BE2C (cell line): ENCODE results near the gene DAD1.

Source experiments
- DNase-seq: peaks from one replicate; pipeline ENCODE4 v3.0.0-alpha.2; 2020
- H3K27me3 ChIP-seq: fragments of 250-450 bp; sonication (Bioruptor Pico); 2 replicates; pipeline ENCODE4 v1.5.1; 2020; ENCODE audit warnings: mild to moderate bottlenecking
- H3K36me3 ChIP-seq: fragments of 250-450 bp; sonication (Bioruptor Pico); 2 replicates; pipeline ENCODE4 v1.5.1; 2020; ENCODE audit warnings: mild to moderate bottlenecking
- H3K4me1 ChIP-seq: fragments of 250-450 bp; sonication (Bioruptor Pico); 2 replicates; pipeline ENCODE4 v1.5.1; 2020
- H3K4me3 ChIP-seq: 2 replicates; pipeline ENCODE4 v1.5.1; 2011; ENCODE audit warnings: low read depth, low read length
- H3K9me3 ChIP-seq: fragments of 250-450 bp; sonication (Bioruptor Pico); 2 replicates; pipeline ENCODE4 v1.5.1; 2020
- TF ChIP-seq, protein P1 (sequence below): IDR thresholded peaks from 2 replicates; pipeline ENCODE4 v1.5.1; 2012; ENCODE audit warnings: mild to moderate bottlenecking, low read depth, low read length

DAD1 gene

DNA sequence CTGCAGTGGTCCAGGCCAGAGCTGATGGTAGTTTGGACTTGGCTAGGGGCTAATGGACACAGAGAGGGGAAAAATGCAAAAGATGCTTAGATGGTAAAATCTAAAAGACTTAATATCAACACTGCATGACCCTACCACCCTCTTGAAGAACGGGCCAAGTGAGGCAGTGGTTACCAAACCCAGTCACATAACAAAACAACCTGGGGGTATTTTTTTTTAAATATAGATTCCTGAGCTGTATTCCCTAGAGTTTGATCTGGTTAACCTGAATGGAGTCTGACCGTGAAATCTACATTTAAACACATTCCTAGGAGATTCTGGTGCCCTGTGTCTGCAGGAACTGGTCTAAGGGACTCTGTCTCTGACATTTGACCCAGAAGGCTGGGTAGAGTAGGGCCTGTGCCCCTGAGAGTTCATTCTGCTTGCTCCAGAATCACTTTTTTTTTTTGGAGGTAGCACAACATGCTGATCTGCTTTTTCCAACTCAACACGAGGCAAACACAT lies 24.8 kb upstream of the DAD1 start:
- DNase-seq: no peak
- Histone ChIP-seq H3K36me3 (no peaks in the 10 kb centered on the region), H3K4me3 (no peak overlapping the region), H3K4me1 (no peaks in the 10 kb centered on the region), H3K27me3 (no peaks in the 10 kb centered on the region), H3K9me3 (no peaks in the 10 kb centered on the region)
- TF ChIP-seq, protein P1, sequence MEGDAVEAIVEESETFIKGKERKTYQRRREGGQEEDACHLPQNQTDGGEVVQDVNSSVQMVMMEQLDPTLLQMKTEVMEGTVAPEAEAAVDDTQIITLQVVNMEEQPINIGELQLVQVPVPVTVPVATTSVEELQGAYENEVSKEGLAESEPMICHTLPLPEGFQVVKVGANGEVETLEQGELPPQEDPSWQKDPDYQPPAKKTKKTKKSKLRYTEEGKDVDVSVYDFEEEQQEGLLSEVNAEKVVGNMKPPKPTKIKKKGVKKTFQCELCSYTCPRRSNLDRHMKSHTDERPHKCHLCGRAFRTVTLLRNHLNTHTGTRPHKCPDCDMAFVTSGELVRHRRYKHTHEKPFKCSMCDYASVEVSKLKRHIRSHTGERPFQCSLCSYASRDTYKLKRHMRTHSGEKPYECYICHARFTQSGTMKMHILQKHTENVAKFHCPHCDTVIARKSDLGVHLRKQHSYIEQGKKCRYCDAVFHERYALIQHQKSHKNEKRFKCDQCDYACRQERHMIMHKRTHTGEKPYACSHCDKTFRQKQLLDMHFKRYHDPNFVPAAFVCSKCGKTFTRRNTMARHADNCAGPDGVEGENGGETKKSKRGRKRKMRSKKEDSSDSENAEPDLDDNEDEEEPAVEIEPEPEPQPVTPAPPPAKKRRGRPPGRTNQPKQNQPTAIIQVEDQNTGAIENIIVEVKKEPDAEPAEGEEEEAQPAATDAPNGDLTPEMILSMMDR: no peak

DNA sequence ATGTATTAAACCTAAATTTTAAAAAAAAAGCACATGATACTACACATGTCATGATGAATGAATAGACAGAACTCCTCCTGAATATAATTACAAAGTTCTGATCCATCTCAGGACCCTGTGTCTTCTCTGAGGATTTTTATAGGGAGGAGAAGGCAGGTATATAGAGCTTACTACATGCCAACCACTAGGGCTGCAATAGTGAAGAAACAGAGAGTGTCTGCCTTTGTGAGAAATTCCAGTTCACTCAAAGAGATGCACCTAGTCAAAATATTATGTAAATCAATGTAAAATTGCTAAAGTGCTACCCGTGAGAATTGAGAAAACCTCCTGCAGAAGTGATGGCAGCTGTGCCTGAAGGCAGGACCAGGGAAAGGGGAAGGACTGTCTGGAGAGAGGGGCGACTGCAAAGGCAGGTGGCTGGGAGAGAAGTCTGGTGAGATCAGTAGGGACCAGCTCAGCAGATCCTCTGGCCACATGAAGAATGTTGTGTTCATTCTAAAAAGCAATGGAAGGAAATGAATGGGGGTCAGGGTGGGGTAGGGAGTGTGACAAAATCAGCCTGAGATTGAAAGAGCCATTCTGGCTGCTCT lies 24.2 kb upstream of the DAD1 start:
- TF ChIP-seq, protein P1: no peak; the same call in 1 of the 2 replicates
- DNase-seq: no peak

DNA sequence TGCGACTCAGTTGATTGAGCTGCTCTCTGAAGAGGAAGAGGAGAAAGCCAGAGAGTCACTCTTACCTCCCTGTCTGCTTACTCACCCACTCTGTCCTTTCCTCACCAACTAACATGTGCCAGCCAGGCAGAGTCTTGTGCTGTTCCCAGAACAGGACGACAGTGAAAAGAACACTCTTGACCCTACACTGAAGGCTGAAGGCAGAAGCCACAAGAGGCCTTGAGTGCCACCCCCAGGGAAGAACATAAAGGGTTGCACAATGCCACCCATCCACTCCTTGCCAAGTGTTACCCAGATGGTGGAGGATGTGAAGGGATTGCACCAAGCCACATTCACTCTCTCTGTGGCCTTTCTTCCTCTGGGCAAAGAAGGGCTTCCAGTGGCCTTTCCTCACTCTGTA lies 21.9 kb upstream of the DAD1 start:
- Histone ChIP-seq H3K9me3 (no peaks in the 10 kb centered on the region), H3K27me3 (no peaks in the 10 kb centered on the region), H3K36me3 (no peaks in the 10 kb centered on the region), H3K4me1 (peaks cover 2% of the 10 kb centered on the region; the same call in 1 of the 2 replicates), H3K4me3 (no peak overlapping the region)
- TF ChIP-seq, protein P1: no peak
- no peak for DNase-seq

More for the DNA sequence above, 24.2 kb upstream of the DAD1 start:
- Histone ChIP-seq H3K9me3 (no peaks in the 10 kb centered on the region), H3K27me3 (no peaks in the 10 kb centered on the region), H3K36me3 (no peaks in the 10 kb centered on the region), H3K4me1 (no peaks in the 10 kb centered on the region), H3K4me3 (no peak overlapping the region)

DNA sequence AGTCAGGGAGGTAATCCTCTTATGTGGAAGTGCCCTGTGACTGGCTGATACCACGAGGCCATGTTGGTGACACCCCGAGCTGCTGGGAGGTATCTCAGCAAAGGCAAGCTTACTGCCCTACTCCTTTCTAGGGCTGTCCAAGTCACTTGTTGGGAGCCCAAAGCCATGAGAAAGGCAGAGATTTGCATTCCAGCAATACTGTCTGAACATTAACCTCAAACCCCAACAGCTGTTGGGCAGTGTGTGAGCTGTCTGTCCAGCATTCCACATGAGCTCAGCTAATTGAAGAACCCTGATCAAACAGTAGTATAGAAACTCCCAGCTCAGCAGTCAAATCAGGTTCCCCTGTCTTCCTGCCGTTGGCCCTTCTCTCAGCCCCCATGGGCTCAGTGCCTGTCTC lies 18.3 kb upstream of the DAD1 start:
- DNase-seq: no peak
- Histone ChIP-seq H3K36me3 (no peaks in the 10 kb centered on the region), H3K27me3 (no peaks in the 10 kb centered on the region), H3K4me3 (no peak overlapping the region), H3K4me1 (peaks cover 2% of the 10 kb centered on the region; the same call in 1 of the 2 replicates), H3K9me3 (no peaks in the 10 kb centered on the region)
- TF ChIP-seq, protein P1: no peak

DNA sequence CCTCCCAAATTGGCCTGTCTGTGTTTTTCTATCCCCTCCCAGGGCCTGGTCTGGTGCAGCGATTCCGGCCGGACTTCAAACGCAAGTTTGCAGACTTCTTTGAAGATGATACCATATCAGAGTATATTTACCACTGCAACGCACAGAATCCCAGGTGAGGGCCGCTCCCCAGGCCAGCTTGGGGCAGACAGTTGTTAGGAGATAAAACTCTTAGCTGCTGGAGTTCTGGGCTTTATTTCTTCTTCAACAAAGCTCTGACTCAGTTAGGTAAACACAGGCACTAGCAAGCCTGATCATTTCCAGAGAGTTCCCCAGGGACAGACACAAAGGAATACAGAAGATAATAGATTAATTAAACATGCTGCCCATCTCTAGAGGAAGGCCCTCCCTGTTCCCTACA lies 17.4 kb upstream of the DAD1 start:
- H3K4me1 ChIP-seq: peaks cover 2% of the 10 kb centered on the region; the same call in 1 of the 2 replicates
- TF ChIP-seq, protein P1: no peak
- DNase-seq: no peak
- H3K4me3 ChIP-seq: no peak overlapping the region
- no peaks in the 10 kb centered on the region for H3K9me3 ChIP-seq
- H3K36me3 ChIP-seq: no peaks in the 10 kb centered on the region
- H3K27me3 ChIP-seq: no peaks in the 10 kb centered on the region

DNA sequence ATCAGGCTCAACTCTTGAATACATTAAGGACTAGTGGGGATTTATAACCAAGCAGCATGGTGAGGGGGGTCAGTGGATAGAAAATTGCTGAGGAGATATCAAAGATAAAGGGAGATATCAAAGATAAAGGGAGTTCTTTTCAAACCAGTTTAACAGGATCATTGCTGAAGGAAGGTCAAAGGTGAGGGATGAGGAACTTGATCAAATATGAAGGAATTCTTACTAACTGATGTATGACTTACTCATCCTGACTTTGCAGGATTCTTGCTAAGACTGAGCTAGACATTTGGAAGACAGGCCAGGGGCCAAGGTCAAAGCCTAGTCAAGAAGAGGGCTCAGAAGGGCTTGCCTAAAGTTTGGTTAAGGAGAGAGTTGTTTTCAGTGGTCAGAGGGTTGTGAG lies 13.8 kb upstream of the DAD1 start:
- no peaks in the 10 kb centered on the region for H3K9me3 ChIP-seq
- no peaks in the 10 kb centered on the region for H3K36me3 ChIP-seq
- H3K27me3 ChIP-seq: peaks cover 16% of the 10 kb centered on the region
- H3K4me1 ChIP-seq: peaks cover 2% of the 10 kb centered on the region; the same call in 1 of the 2 replicates
- no peak overlapping the region for H3K4me3 ChIP-seq
- TF ChIP-seq, protein P1: no peak
- DNase-seq: no peak
